SK-N-SH treated with all-trans-retinoic acid at 6 μM for 48 hours (cell line): ENCODE results near the gene SLC16A10.

Source experiments
- ATAC-seq: fragments of 200-7000 bp; cut with Tn5 transposase; 3 replicates; pipeline ENCODE4 v1.9.1; 2020; ENCODE audit warnings: mild to moderate bottlenecking, moderate library complexity
- ARNTL ChIP-seq: fragments of 450-650 bp; formaldehyde crosslinking; IDR thresholded peaks from 2 replicates; pipeline ENCODE4 v1.5.0; 2020; ENCODE audit warnings: low read depth, mild to moderate bottlenecking, moderate library complexity, borderline replicate concordance
- CREB5 ChIP-seq: fragments of 250-450 bp; sonication (Bioruptor Pico); IDR thresholded peaks from 2 replicates; pipeline ENCODE4 v1.5.1; 2020; ENCODE audit warnings: low read depth, mild to moderate bottlenecking, moderate library complexity
- CSDC2 ChIP-seq: fragments of 250-450 bp; sonication (Bioruptor Pico); IDR thresholded peaks from 2 replicates; pipeline ENCODE4 v1.5.0; 2020; ENCODE audit warnings: mild to moderate bottlenecking, moderate library complexity
- CSRNP3 ChIP-seq: fragments of 250-450 bp; sonication (Bioruptor Pico); IDR thresholded peaks from 2 replicates; pipeline ENCODE4 v1.5.1; 2021; ENCODE audit warnings: mild to moderate bottlenecking, moderate library complexity
- ESRRG ChIP-seq: fragments of 250-450 bp; sonication (Bioruptor Pico); IDR thresholded peaks from 2 replicates; pipeline ENCODE4 v1.6.1; 2021; ENCODE audit warnings: mild to moderate bottlenecking
- GLIS3 ChIP-seq: fragments of 250-450 bp; sonication (Bioruptor Pico); IDR thresholded peaks from 2 replicates; pipeline ENCODE4 v1.5.0; 2020; ENCODE audit warnings: mild to moderate bottlenecking, moderate library complexity
- ISL1 ChIP-seq: fragments of 250-450 bp; sonication (Bioruptor Pico); IDR thresholded peaks from 2 replicates; pipeline ENCODE4 v2.1.2; 2022; ENCODE audit warnings: mild to moderate bottlenecking, moderate library complexity
- PATZ1 ChIP-seq: fragments of 250-450 bp; sonication (Bioruptor Pico); IDR thresholded peaks from 2 replicates; pipeline ENCODE4 v1.8.0; 2020; ENCODE audit warnings: mild to moderate bottlenecking, moderate library complexity, borderline replicate concordance
- POU6F1 ChIP-seq: fragments of 250-450 bp; sonication (Bioruptor Pico); IDR thresholded peaks from 2 replicates; pipeline ENCODE4 v1.8.0; 2021; ENCODE audit warnings: low read depth, mild to moderate bottlenecking, moderate library complexity, borderline replicate concordance
- RARB ChIP-seq: fragments of 250-450 bp; sonication (Bioruptor Pico); IDR thresholded peaks from 2 replicates; pipeline ENCODE4 v1.8.0; 2021; ENCODE audit warnings: mild to moderate bottlenecking, moderate library complexity
- TCF4 ChIP-seq: fragments of 250-450 bp; sonication (Bioruptor Pico); IDR thresholded peaks from 2 replicates; pipeline ENCODE4 v1.8.0; 2021; ENCODE audit warnings: mild to moderate bottlenecking, moderate library complexity, borderline replicate concordance
- TOX ChIP-seq: fragments of 250-450 bp; sonication (Bioruptor Pico); IDR thresholded peaks from 2 replicates; pipeline ENCODE4 v1.8.0; 2021; ENCODE audit warnings: mild to moderate bottlenecking, moderate library complexity, borderline replicate concordance
- TSHZ2 ChIP-seq: fragments of 250-450 bp; sonication (Bioruptor Pico); IDR thresholded peaks from 2 replicates; pipeline ENCODE4 v1.5.0; 2020; ENCODE audit warnings: mild to moderate bottlenecking, moderate library complexity
- ZC3H10 ChIP-seq: fragments of 250-450 bp; sonication (Bioruptor Pico); IDR thresholded peaks from 2 replicates; pipeline ENCODE4 v1.5.1; 2021; ENCODE audit warnings: mild to moderate bottlenecking, moderate library complexity
- ZFP3 ChIP-seq: fragments of 250-450 bp; sonication (Bioruptor Pico); IDR thresholded peaks from 2 replicates; pipeline ENCODE4 v1.5.0; 2020; ENCODE audit warnings: mild to moderate bottlenecking, moderate library complexity
- ZNF565 ChIP-seq: fragments of 450-650 bp; formaldehyde crosslinking; conservative IDR thresholded peaks from 2 replicates; pipeline ENCODE4 v1.5.0; 2020; ENCODE audit warnings: low read depth, mild to moderate bottlenecking, moderate library complexity
- ZNF70 ChIP-seq: fragments of 450-650 bp; formaldehyde crosslinking; IDR thresholded peaks from 2 replicates; pipeline ENCODE4 v1.5.0; 2020; ENCODE audit warnings: mild to moderate bottlenecking, moderate library complexity
- ZNF8 ChIP-seq: fragments of 450-650 bp; formaldehyde crosslinking; IDR thresholded peaks from 2 replicates; pipeline ENCODE4 v1.5.0; 2020; ENCODE audit warnings: mild to moderate bottlenecking, moderate library complexity

The SLC16A10 gene

GRCh38 chr6:111161650-111162049, 74.3 kb downstream of the SLC16A10 start (continued):
- TF ChIP-seq ZNF8 (no peak), ZNF565 (no peak), ZNF70 (CRISPR knock-in tag) (no peak), PATZ1 (no peak)

GRCh38 chr6:111162504-111162903, 75.2 kb downstream of the SLC16A10 start:
- TF ChIP-seq RARB (CRISPR knock-in tag) (no peak), ESRRG (no peak), POU6F1 (CRISPR knock-in tag) (no peak), TOX (CRISPR knock-in tag) (no peak), ZNF70 (CRISPR knock-in tag) (no peak), ZC3H10 (no peak), CREB5 (CRISPR knock-in tag) (no peak), GLIS3 (CRISPR knock-in tag) (no peak), TSHZ2 (CRISPR knock-in tag) (no peak), CSRNP3 (CRISPR knock-in tag) (no peak), ZNF8 (no peak), TCF4 (CRISPR knock-in tag) (no peak), ARNTL (CRISPR knock-in tag) (no peak), ISL1 (no peak), ZFP3 (no peak)
- no peak for ATAC-seq

GRCh38 chr6:111171577-111172400, 84.5 kb downstream of the SLC16A10 start:
- TF ChIP-seq ZFP3 (no peak), ZNF70 (CRISPR knock-in tag) (no peak), ARNTL (CRISPR knock-in tag) (no peak), ZNF8 (no peak), CSDC2 (CRISPR knock-in tag) (no peak), ZC3H10 (no peak), CREB5 (CRISPR knock-in tag) (no peak), ISL1 (no peak), ZNF565 (no peak)
- ATAC-seq, result no peak
